Kidney (tissue), 14 donors: ENCODE results near the gene PKNOX2. TPM values are rescaled to one million over a fixed set of nuclear protein-coding genes. Genes with fewer than 3 reads are reported as not detected.

Experiments used
- DNase-seq, 5 donors: peaks; one replicate each; pipeline ENCODE4 v3.0.0-alpha.2; 2013 to 2020
- FAIRE-seq: peaks from 2 replicates; lab custom pipeline; 2012; peaks lifted over from hg19 to GRCh38; lab: Jason Lieb, UNC
- H3K27ac ChIP-seq, 2 donors: one replicate each; pipeline ENCODE4 v1.7.0; 2013; ENCODE audit warnings: low read depth in 2 of 2, low read length in 2 of 2, inconsistent platforms in 1 of 2
- H3K27me3 ChIP-seq: one replicate; pipeline ENCODE4 v1.7.1; 2013; ENCODE audit warnings: low read length, inconsistent platforms; ENCODE audit not compliant: control insufficient read depth, insufficient read depth
- H3K36me3 ChIP-seq, 3 donors: one replicate each; pipeline versions ENCODE4 v1.7.0 to v1.7.1; 2013; ENCODE audit warnings: low read length in 3 of 3, control low read depth in 1 of 3, inconsistent platforms in 1 of 3; ENCODE audit not compliant: insufficient read depth in 3 of 3, control insufficient read depth in 2 of 3
- H3K4me1 ChIP-seq, 3 donors: one replicate each; pipeline versions ENCODE4 v1.7.0 to v1.7.1; 2013; ENCODE audit warnings: low read length in 3 of 3, inconsistent platforms in 1 of 3, low read depth in 1 of 3; ENCODE audit not compliant: control insufficient read depth in 2 of 3, insufficient read depth in 2 of 3
- H3K4me3 ChIP-seq, 3 donors: one replicate each; pipeline versions ENCODE4 v1.7.0 to v1.8.1; 2013; ENCODE audit warnings: low read length in 3 of 3, control low read depth in 1 of 3, inconsistent platforms in 1 of 3
- H3K9ac ChIP-seq, 3 donors: one replicate each; pipeline versions ENCODE4 v1.7.0 to v1.7.1; 2013; ENCODE audit warnings: low read length in 3 of 3, control low read depth in 1 of 3, inconsistent platforms in 1 of 3
- H3K9me3 ChIP-seq, 3 donors: one replicate each; pipeline versions ENCODE4 v1.7.0 to v1.7.1; 2013; ENCODE audit warnings: low read length in 3 of 3, control low read depth in 1 of 3, inconsistent platforms in 1 of 3; ENCODE audit not compliant: control insufficient read depth in 2 of 3, insufficient read depth in 1 of 3
- intact Hi-C: fragments of 100-400 bp; cut with DNase I; formaldehyde crosslinking; loops from one replicate; pipeline ENCODE4 v1.11.1; 2022
- polyA plus RNA-seq: library from polyadenylated mRNA; stranded (reverse); fragments of 350-450 nt; fragmentation: Illumina TruSeq; extraction: RNeasy Lipid Tissue Mini Kit (QIAGEN cat#74804); gene quantifications from one replicate; pipeline ENCODE4 v1.2.3, GENCODE V29; 2014; ENCODE audit warnings: low read depth, low replicate concordance; ENCODE audit not compliant: insufficient read depth
- total RNA-seq: library from RNA; stranded (reverse); fragmentation: NEBNext Ultra II Directional; extraction: Animal tissue kit (Norgen Biotek cat#: 25700); gene quantifications from one replicate; pipeline ENCODE4 v1.2.1, GENCODE V29; 2021
- TF ChIP-seq, protein P1 (sequence below): IDR thresholded peaks from 3 replicates; pipeline ENCODE4 v1.5.1; 2012; ENCODE audit warnings: mild to moderate bottlenecking, moderate library complexity, borderline replicate concordance; ENCODE audit not compliant: insufficient read depth; ENCODE audit errors: extremely low read depth
- donor health status: control.
- donor health status: control.
- donor health status: control.
- donor health status: control.
- donor health status: control.
- donor health status: DM: yes; HTN: yes; CAD: no.
- donor health status: Normal renal cell carcinoma (clear cell type).

PKNOX2 gene
- total and polyA plus RNA-seq, 2 donors from 2014 or later, result 1.5 to 6.0 TPM

DNA sequence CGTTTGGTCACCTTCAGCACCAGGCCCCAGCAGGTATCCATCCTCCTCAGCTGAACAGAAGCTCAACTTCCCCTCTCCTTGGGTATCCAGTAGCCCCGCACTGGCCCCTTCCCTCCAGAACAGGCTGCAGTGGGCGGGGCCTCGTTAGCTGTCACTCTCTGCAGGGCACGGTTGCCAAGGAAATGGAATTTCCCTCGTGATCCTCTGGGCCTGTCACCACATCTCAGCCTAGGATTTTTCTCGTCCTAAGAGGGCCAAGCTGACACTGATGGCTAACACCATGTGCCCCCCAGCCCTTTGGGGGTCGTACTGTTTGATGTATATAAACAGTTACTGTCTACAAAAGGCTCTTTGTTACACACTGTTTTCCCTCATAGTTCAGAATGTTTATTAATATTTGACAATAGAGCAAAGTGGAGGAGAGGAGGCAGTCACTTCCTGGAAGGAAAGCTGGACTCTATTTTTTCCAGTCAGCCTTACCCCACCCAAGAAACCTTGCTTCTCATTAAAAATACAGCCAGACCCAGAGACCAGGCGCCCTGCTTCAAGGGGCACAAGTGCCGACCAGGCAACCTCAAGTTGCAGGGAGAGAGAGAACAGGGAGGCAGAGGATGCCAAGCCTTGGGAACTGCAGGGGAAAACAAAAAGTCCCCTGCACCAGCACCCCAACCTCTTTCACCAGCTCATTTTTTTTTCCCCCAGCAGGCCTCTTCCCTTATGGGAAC, 287.0 kb downstream of the PKNOX2 start:
- Histone ChIP-seq H3K9ac (peak overlapping the region in 1 of 3 donors; percentile 23), H3K4me3 (peak overlapping the region in 1 of 3 donors; percentile 19), H3K36me3 (no peaks in the 10 kb centered on the region), H3K27ac (no peak overlapping the region), H3K4me1 (peaks cover 0 to 4% (median 4%) of the 10 kb centered on the region in 3 donors), H3K9me3 (no peaks in the 10 kb centered on the region), H3K27me3 (no peaks in the 10 kb centered on the region)
- peak; percentile 74 to 86 (median 77) for DNase-seq
- intact Hi-C loops, result no loop called here
- FAIRE-seq, result no peak
- TF ChIP-seq, protein P1, sequence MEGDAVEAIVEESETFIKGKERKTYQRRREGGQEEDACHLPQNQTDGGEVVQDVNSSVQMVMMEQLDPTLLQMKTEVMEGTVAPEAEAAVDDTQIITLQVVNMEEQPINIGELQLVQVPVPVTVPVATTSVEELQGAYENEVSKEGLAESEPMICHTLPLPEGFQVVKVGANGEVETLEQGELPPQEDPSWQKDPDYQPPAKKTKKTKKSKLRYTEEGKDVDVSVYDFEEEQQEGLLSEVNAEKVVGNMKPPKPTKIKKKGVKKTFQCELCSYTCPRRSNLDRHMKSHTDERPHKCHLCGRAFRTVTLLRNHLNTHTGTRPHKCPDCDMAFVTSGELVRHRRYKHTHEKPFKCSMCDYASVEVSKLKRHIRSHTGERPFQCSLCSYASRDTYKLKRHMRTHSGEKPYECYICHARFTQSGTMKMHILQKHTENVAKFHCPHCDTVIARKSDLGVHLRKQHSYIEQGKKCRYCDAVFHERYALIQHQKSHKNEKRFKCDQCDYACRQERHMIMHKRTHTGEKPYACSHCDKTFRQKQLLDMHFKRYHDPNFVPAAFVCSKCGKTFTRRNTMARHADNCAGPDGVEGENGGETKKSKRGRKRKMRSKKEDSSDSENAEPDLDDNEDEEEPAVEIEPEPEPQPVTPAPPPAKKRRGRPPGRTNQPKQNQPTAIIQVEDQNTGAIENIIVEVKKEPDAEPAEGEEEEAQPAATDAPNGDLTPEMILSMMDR, result no peak

DNA sequence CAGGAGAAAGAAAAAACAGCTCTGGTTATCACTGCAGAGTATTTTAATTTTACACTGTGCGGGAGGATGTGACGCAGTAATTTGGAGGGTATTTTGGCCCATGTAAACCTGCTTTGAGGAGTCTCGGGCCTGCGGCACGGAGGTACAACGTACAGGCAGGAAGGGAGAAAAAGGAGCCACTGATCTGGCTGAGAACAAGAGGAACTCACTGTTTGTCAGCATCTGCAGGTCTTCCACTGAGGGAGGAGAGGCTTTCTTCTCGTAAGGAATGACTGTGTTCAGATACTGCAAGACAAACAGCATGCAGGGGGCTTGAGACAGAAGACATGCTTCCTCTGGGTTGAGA, 287.5 kb downstream of the PKNOX2 start:
- Histone ChIP-seq H3K27ac (no peak overlapping the region), H3K9me3 (no peaks in the 10 kb centered on the region), H3K36me3 (no peaks in the 10 kb centered on the region), H3K4me1 (peaks cover 0 to 4% (median 4%) of the 10 kb centered on the region in 3 donors), H3K9ac (no peak overlapping the region), H3K27me3 (no peaks in the 10 kb centered on the region), H3K4me3 (no peak overlapping the region)
- no peak for DNase-seq
- TF ChIP-seq, protein P1, result no peak
- no peak for FAIRE-seq
- intact Hi-C loops, result no loop called here

DNA sequence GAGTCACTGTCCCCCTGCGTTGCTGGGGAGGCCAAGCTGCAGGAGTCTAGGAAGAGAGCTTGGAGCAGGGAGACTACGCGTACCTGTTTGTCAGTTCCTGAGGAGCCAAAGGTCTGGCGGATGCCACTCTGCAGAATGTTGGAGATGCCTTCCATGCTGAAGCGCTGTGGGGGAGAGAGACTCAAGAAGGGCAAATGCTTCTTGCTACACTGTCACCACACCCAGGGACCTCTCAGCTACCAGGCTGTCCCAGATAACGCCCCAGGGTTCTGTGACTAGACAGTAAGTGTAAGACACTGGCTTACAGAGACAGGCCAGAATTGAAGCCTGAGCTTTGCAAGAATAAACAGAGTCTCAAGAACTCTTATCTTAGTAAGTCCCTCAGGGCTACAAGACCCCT, 289.5 kb downstream of the PKNOX2 start:
- TF ChIP-seq, protein P1, result no peak
- Histone ChIP-seq H3K36me3 (no peaks in the 10 kb centered on the region), H3K9me3 (no peaks in the 10 kb centered on the region), H3K9ac (no peak overlapping the region), H3K27me3 (no peaks in the 10 kb centered on the region), H3K27ac (no peak overlapping the region), H3K4me3 (no peak overlapping the region), H3K4me1 (peaks cover 0 to 4% (median 4%) of the 10 kb centered on the region in 3 donors)
- intact Hi-C loops, result no loop called here
- FAIRE-seq, result no peak
- DNase-seq, result no peak

DNA sequence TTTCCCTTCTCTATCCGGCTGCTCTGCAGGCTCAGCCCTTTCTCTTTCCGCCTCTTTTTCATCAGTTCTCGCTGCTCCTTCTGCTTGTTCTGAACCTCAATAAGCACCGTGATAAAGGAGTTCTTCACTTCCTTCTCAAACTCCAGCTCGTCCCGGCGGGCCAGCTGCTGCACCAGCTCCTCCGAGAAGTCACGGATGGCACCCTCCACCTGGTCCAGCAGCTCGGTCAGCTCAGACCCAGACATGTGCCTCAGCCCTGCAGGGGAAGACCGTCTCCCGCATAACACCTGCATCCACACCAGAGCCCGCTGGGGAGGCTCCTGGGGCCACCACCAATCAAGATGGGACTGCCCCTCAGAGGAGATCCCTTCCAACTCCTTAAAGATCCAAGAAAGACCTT, 291.3 kb downstream of the PKNOX2 start:
- no peak overlapping the region for H3K4me3 ChIP-seq
- FAIRE-seq, result no peak
- intact Hi-C loops, result no loop called here
- no peak overlapping the region for H3K27ac ChIP-seq
- no peaks in the 10 kb centered on the region for H3K27me3 ChIP-seq
- TF ChIP-seq, protein P1, result no peak
- no peak for DNase-seq
- no peaks in the 10 kb centered on the region for H3K36me3 ChIP-seq
- H3K9ac ChIP-seq, result no peak overlapping the region
- H3K4me1 ChIP-seq, result peaks cover 0 to 4% (median 4%) of the 10 kb centered on the region in 3 donors
- no peaks in the 10 kb centered on the region for H3K9me3 ChIP-seq
